ENCODE measurements around the gene ACOT7.

DNA sequence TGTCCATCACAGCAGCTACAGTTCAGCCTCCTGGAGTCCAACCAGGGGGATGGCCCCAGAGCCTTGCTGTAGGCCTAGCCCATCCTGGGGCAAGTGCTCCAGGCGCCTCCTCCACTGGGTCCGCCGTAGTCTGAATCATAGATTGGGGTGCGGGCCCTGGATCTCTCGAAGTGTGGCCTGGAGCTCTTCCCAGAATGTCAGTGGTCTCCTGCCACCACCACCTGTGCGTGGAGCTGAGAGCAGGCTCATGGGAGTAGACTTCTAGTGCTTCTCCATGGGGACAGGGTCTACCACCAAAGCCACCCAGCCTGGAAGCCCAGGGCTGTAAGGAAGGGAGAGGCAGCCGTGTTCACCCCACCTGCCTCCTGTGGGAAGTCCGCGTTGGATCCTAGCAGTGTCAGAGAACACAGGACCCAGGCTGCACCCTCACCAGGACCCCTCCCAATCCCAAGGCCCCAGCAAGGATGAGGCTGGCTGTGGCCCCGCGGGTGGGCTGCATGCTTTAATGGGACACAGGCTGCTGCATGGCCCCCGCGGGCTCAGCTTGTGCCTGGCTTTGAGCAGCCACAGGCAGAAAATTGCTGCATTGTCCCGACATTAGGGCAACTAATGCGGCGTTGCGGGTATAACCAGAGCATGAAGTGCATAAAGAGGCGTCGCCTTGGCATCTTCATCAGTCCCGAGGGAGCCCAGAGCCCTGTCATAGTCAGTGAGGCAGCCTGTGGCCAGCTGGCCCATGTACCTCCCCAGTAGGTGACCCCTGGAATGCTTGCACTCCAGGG, 150.3 kb downstream of the ACOT7 start:
- TF ChIP-seq, protein P1, sequence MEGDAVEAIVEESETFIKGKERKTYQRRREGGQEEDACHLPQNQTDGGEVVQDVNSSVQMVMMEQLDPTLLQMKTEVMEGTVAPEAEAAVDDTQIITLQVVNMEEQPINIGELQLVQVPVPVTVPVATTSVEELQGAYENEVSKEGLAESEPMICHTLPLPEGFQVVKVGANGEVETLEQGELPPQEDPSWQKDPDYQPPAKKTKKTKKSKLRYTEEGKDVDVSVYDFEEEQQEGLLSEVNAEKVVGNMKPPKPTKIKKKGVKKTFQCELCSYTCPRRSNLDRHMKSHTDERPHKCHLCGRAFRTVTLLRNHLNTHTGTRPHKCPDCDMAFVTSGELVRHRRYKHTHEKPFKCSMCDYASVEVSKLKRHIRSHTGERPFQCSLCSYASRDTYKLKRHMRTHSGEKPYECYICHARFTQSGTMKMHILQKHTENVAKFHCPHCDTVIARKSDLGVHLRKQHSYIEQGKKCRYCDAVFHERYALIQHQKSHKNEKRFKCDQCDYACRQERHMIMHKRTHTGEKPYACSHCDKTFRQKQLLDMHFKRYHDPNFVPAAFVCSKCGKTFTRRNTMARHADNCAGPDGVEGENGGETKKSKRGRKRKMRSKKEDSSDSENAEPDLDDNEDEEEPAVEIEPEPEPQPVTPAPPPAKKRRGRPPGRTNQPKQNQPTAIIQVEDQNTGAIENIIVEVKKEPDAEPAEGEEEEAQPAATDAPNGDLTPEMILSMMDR (IDR thresholded peaks at IDR 0.05; ENCODE audit: low read depth, low read length, poor library complexity, severe bottlenecking) = no peak
- 0 out of 2 replicates have a peak, but pooled peaks have one; percentile 68 for TF ChIP-seq EZH2phosphoT487 (IDR thresholded peaks at IDR 0.05; ENCODE audit: borderline replicate concordance, low read length)
